Testis (tissue), 2 donors: ENCODE measurements around the gene ATXN7L1.

Experiments
- CTCF ChIP-seq, 3 experiments: fragments of 450-650 bp in 2 of 3; fragments of 200-600 bp in 1 of 3; sonication (generic) in 1 of 3; IDR thresholded peaks; one replicate each; pipeline ENCODE4 v1.5.1; 2016 to 2019; ENCODE audit warnings: antibody characterized with exemption in 3 of 3, mild to moderate bottlenecking in 2 of 3, moderate library complexity in 1 of 3
- POLR2A ChIP-seq: fragments of 450-650 bp; IDR thresholded peaks from one replicate; pipeline ENCODE4 v1.6.1; 2017; ENCODE audit warnings: antibody characterized with exemption, mild to moderate bottlenecking, moderate library complexity

DNA sequence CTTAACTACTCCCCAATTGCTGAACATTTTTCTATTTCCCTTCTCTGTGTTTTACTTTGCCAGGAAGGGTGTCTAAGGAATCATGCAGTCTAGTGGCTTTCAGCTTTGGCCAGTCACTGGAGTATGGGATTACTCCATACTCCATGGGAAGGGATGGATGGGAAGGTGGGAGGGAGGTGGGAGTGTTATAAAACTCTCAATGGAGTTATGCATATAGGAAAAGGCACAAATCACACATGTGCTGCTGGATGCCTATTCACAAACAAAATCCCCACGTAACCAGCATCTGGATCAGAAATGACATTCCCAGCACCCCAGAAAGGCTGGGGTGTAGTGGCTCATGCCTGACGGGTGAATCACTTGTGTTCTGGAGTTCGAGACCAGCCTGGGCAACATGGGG is 125.3 kb downstream of the ATXN7L1 start:
- no peak for TF ChIP-seq POLR2A
- no peak for TF ChIP-seq CTCF (IDR thresholded peaks at IDR 0.05)
